Uterus (tissue), 4 donors: ENCODE data around the gene RPS6KA2. TPM values are rescaled to one million over a fixed set of nuclear protein-coding genes. Genes with fewer than 3 reads are reported as not detected.

Experiments
- DNase-seq, 2 donors: peaks; one replicate each; pipeline ENCODE4 v3.0.0-alpha.2; 2019 to 2020
- H3K27ac ChIP-seq, 2 donors: fragments of 200-600 bp; sonication (generic); 1 replicate in 1 of 2; 2 replicates in 1 of 2; pipeline ENCODE4 v1.5.1; 2016 to 2018
- H3K27me3 ChIP-seq, 2 donors: fragments of 200-600 bp; sonication (generic); one replicate each; pipeline ENCODE4 v1.5.1; 2018 to 2019; ENCODE audit warnings: control low read depth in 1 of 2
- H3K36me3 ChIP-seq, 2 donors: fragments of 200-600 bp; sonication (generic); one replicate each; pipeline ENCODE4 v1.5.1; 2019; ENCODE audit warnings: control low read depth in 1 of 2
- H3K4me1 ChIP-seq, 2 donors: fragments of 200-600 bp; sonication (generic); one replicate each; pipeline ENCODE4 v1.5.1; 2018 to 2019; ENCODE audit warnings: control low read depth in 1 of 2
- H3K4me3 ChIP-seq, 2 donors: fragments of 200-600 bp; sonication (generic); 1 replicate in 1 of 2; 2 replicates in 1 of 2; pipeline ENCODE4 v1.5.1; 2018 to 2019; ENCODE audit warnings: mild to moderate bottlenecking in 1 of 2
- H3K9me3 ChIP-seq, 2 donors: fragments of 200-600 bp; sonication (generic); one replicate each; pipeline ENCODE4 v1.5.1; 2019; ENCODE audit warnings: control low read depth in 1 of 2
- POLR2A ChIP-seq, 2 donors: fragments of 450-650 bp; IDR thresholded peaks; one replicate each; pipeline ENCODE4 v1.6.1; 2016; ENCODE audit warnings: antibody characterized with exemption in 2 of 2, mild to moderate bottlenecking in 1 of 2, moderate library complexity in 1 of 2
- intact Hi-C: fragments of 100-400 bp; cut with DNase I; formaldehyde crosslinking; loops from one replicate; pipeline ENCODE4 v1.15.1; 2023; ENCODE audit warnings: low total_unique reads
- total RNA-seq, 4 donors: library from RNA; depleted of rRNA in 3 of 4; stranded (reverse); fragments of >200 nt in 3 of 4; gene quantifications; one replicate each; pipeline versions ENCODE4 v1.1.0 to v1.2.4, GENCODE V29; 2014 to 2023
- TF ChIP-seq, protein P1 (sequence below), 4 experiments: fragments of 200-600 bp in 2 of 4; fragments of 450-650 bp in 2 of 4; sonication (generic) in 2 of 4; IDR thresholded peaks; one replicate each; pipeline ENCODE4 v1.5.1; 2016 to 2019; ENCODE audit warnings: antibody characterized with exemption in 4 of 4, mild to moderate bottlenecking in 2 of 4, moderate library complexity in 1 of 4
- donor health status: DM: yes; HTN: yes; CAD: no.

The RPS6KA2 gene
- total RNA-seq, 4 donors from 2014 or later = 34.0 to 78.4 (median 55.8) TPM

- no peaks in the 10 kb centered on the region for H3K27me3 ChIP-seq
- no peaks in the 10 kb centered on the region for H3K4me1 ChIP-seq
- H3K27ac ChIP-seq = peak overlapping the region; percentile 45 to 65
- H3K36me3 ChIP-seq = no peaks in the 10 kb centered on the region
- no peak overlapping the region for H3K4me3 ChIP-seq
- intact Hi-C loops = no loop called here
- H3K9me3 ChIP-seq = no peaks in the 10 kb centered on the region
- no peak for TF ChIP-seq POLR2A (IDR thresholded peaks at IDR 0.05)
- TF ChIP-seq, protein P1, sequence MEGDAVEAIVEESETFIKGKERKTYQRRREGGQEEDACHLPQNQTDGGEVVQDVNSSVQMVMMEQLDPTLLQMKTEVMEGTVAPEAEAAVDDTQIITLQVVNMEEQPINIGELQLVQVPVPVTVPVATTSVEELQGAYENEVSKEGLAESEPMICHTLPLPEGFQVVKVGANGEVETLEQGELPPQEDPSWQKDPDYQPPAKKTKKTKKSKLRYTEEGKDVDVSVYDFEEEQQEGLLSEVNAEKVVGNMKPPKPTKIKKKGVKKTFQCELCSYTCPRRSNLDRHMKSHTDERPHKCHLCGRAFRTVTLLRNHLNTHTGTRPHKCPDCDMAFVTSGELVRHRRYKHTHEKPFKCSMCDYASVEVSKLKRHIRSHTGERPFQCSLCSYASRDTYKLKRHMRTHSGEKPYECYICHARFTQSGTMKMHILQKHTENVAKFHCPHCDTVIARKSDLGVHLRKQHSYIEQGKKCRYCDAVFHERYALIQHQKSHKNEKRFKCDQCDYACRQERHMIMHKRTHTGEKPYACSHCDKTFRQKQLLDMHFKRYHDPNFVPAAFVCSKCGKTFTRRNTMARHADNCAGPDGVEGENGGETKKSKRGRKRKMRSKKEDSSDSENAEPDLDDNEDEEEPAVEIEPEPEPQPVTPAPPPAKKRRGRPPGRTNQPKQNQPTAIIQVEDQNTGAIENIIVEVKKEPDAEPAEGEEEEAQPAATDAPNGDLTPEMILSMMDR (IDR thresholded peaks at IDR 0.05) = no peak
- DNase-seq = no peak
Observed at GRCh38 chr6:166555086-166555485, 72.0 kb downstream of the RPS6KA2 start.

- Histone ChIP-seq H3K9me3 (no peaks in the 10 kb centered on the region), H3K36me3 (no peaks in the 10 kb centered on the region), H3K27ac (peak overlapping the region; percentile 45 to 65), H3K27me3 (no peaks in the 10 kb centered on the region), H3K4me3 (no peak overlapping the region), H3K4me1 (no peaks in the 10 kb centered on the region)
- TF ChIP-seq, protein P1 (IDR thresholded peaks at IDR 0.05) = no peak
- TF ChIP-seq POLR2A (IDR thresholded peaks at IDR 0.05) = no peak
- intact Hi-C loops = no loop called here
- DNase-seq = no peak
Observed at GRCh38 chr6:166554316-166554715, 72.7 kb downstream of the RPS6KA2 start.

DNA sequence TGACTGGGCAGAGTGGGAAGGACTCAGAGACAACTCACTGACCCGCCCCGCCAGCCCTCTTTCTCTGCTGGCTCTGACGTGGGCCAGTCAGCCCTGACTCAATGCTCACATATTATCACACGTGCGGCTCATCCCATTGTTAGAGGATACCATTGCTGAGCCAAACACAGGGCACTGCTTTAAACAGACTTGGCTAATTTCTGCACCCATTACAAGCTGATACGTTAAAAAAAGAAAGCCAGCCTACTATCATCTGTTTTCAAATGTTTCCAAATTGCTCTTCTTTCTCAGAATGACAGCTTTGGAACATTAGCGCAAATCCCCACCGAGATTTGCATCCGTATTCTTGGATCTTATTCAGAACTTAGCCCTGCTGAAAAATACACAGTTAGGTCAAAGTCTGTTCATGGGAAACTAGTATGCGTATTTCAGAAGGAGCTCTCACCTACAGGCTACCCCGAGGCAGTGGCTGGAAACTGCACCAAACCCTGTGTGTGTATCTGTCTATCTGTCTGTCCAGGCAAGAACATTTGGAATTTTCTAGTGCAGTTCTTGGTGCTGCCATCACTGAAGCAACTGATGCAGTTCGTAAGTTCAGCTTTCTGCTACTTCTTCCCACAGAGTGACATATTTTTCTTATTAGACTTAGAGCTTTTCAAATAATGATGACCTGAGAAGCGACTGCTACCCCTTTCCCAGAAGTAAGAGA, 73.3 kb downstream of the RPS6KA2 start:
- no peak overlapping the region for H3K4me3 ChIP-seq
- peak; percentile 44 to 58 for DNase-seq
- H3K4me1 ChIP-seq = no peaks in the 10 kb centered on the region
- intact Hi-C loops = no loop called here
- peak overlapping the region; percentile 45 to 65 for H3K27ac ChIP-seq
- no peaks in the 10 kb centered on the region for H3K9me3 ChIP-seq
- H3K27me3 ChIP-seq = no peaks in the 10 kb centered on the region
- H3K36me3 ChIP-seq = no peaks in the 10 kb centered on the region
- TF ChIP-seq POLR2A (IDR thresholded peaks at IDR 0.05) = no peak
- TF ChIP-seq, protein P1 (IDR thresholded peaks at IDR 0.05) = no peak

- intact Hi-C loops = no loop called here
- H3K27ac ChIP-seq = no peak overlapping the region
Observed at GRCh38 chr6:166552600-166552999, 74.5 kb downstream of the RPS6KA2 start.

More at GRCh38 chr6:166552600-166552999, 74.5 kb downstream of the RPS6KA2 start:
- Histone ChIP-seq H3K36me3 (no peaks in the 10 kb centered on the region), H3K27me3 (no peaks in the 10 kb centered on the region), H3K9me3 (no peaks in the 10 kb centered on the region), H3K4me3 (no peak overlapping the region), H3K4me1 (no peaks in the 10 kb centered on the region)
- DNase-seq = no peak
- no peak for TF ChIP-seq POLR2A (IDR thresholded peaks at IDR 0.05)
- TF ChIP-seq, protein P1 (IDR thresholded peaks at IDR 0.05) = no peak
